ENCODE measurements around the gene MPP3.

MPP3 gene

DNA sequence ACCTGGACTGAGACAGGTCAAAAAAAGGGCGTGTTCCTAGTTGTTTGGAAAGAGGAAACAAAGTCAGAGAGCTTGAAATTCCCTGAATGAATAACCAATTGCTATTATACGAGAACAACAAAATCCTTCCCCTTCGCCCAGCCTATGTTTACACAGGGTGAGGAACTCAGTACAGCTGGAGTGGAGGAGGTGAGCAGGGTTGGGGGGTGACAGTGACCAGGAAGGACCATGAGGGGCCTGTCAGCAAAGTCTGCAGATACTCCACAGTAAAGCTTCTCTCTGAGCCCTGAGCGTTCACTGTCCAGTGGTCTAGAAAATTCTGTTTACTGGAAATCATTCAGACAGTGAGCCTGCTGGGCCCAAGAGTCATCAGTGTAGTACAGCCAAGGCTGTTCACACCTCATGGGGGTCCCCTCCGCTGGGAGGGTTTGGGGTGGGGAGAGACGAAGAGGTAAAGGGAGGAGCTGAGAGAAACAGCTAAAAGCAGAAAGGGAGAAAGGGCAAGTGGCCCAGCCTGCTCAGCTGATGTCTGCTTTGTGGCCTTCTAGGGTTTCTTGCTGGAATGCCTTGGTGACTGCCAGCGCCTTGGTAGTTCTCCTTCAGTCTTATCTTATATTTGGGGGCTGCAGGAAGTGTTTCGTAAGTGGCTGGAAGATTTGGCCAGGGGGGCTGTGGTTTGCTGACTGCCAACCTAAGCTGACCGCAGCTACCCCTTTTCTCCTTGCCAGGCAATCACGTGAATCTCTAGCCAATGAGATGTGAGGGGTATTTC is 59.9 kb downstream of the MPP3 start:
- no peak for DNase-seq (ENCODE audit: low spot score)

DNA sequence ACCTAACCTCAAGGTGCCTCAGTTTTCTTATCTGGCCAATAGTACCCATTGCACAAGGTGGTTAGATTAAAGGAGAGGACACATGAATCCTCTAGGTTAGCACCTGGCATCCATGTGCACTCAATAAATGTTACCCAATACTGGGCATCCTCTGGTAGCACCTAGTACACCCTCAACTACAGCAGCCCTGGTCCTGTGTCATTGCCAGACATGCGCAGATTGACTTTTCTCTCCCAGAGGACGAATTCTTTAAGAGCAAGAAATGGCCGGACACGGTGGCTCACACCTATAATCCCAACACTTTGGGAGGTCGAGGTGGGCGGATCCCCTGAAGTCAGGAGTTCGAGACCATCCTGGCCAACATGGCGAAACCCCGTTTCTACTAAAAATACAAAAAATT is 61.5 kb downstream of the MPP3 start:
- DNase-seq (ENCODE audit: low spot score) = no peak

DNA sequence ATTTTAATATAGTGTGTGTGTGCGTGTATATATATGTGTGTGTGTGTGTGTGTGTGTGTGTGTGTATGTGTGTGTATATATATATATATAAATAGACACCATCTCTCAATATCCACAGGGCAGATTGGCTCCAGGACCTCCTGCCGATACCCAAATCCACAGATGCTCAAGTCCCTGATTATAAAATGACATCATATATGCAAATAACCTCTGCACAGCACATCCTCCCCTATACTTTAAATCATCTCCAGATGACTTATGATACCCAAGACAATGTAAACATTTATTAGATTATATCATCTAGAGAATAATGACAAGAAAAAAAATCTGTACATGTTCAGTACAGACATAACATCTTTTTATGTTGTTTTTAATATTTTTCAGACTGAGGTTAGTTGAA is 62.0 kb downstream of the MPP3 start:
- DNase-seq (ENCODE audit: low spot score) = no peak

DNA sequence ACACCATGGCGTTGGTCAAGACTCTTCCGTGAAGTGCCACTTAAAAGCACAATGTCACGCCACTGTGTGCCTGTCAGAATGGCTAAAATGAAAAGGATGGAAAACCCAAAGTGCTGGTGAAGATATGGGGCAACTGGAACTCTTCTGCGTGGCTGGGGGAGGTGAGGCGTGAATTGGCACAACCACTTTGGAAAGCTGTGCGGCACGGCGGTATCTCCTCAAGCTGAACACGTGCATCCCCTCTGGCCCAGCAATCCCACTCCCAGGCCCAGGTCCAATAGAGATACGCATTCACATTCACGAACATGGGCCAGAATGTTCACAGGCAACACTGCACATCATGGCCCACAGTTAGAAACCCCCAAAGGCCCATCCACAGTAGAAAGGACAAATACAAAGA is 63.1 kb downstream of the MPP3 start:
- no peak for DNase-seq (ENCODE audit: low spot score)

DNA sequence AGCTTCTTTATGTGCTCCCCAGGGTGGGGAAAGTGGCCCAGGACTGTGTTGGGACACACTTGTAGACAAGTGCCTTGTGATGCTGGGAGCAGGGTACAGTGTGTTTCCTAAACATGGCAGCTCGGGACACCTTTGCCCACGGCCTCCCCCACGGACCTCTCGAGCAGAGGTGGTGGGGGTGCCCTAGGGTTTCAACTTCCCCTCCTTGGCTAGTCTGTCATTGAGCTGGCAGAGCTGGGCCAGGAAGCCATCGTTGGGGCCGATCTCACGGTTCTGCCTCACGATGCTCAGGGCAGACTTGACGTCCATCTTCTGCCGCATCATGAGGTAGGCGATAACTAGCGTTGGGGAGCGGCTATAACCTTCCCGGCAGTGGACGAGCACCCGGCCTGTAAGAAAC is 63.5 kb downstream of the MPP3 start:
- DNase-seq (ENCODE audit: low spot score) = no peak

GRCh38 chr17:43768943-43769342 is 64.0 kb downstream of the MPP3 start:
- no peak for DNase-seq (ENCODE audit: low spot score)

DNA sequence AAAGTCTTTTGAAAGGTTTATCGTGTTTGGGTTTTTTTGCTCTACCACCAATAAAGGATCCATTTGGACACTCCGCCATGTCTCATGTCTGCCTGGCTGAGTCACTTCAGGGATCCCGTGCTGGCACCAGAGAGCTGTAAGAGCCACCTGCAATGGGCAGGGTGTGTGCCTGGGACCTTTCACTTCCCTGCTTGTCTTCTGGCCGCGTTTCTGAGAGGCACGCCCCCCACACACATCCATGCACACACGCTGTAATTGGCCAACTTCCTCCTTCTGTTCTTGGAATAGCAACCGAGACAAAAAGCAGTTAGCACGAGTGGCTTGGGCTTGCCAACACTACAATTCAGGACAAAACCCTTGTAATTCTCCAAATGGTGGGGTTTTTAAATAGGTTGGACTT is 64.6 kb downstream of the MPP3 start:
- no peak for DNase-seq (ENCODE audit: low spot score)

GRCh38 chr17:43767713-43768059 is 65.3 kb downstream of the MPP3 start:
- DNase-seq (ENCODE audit: low spot score) = no peak

GRCh38 chr17:43767053-43767712 is 65.8 kb downstream of the MPP3 start:
- DNase-seq (ENCODE audit: low spot score) = no peak

DNA sequence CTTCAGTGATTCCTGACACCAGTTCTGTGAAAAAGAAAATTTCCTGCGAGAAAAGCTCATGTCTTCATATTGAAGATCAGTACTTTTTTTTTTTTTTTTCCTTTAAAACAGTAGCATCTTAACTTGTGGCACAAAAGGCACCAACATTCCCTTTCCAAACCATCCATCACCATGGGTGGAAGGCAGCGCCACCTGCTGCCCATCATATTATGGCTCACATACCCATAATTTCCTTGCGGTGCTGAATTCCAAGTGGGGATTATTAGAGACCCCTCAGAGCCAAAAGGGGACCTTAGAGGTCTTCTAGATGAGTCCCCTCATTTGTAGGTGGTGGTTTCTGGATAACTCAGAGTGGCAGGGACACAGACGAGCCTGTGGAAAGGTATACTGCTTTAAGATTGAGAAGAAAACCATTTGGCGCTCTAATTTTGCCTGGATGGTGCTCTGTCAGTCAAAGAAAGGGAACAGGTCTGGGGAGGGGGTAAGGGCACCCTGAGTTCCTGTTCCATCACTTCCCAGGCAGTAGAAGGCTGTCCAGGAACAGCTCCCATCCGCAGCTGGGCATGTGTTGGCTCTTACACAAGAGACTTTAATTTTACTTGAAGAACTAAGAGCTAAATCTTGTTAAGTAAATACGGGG is 66.4 kb downstream of the MPP3 start:
- DNase-seq (ENCODE audit: low spot score) = peak; percentile 74

- DNase-seq (ENCODE audit: low spot score) = peak; percentile 98
Measured at GRCh38 chr17:43760254-43760852, 72.6 kb downstream of the MPP3 start.

- DNase-seq (ENCODE audit: low spot score) = no peak
Measured at GRCh38 chr17:43759836-43760235, 73.1 kb downstream of the MPP3 start.

DNA sequence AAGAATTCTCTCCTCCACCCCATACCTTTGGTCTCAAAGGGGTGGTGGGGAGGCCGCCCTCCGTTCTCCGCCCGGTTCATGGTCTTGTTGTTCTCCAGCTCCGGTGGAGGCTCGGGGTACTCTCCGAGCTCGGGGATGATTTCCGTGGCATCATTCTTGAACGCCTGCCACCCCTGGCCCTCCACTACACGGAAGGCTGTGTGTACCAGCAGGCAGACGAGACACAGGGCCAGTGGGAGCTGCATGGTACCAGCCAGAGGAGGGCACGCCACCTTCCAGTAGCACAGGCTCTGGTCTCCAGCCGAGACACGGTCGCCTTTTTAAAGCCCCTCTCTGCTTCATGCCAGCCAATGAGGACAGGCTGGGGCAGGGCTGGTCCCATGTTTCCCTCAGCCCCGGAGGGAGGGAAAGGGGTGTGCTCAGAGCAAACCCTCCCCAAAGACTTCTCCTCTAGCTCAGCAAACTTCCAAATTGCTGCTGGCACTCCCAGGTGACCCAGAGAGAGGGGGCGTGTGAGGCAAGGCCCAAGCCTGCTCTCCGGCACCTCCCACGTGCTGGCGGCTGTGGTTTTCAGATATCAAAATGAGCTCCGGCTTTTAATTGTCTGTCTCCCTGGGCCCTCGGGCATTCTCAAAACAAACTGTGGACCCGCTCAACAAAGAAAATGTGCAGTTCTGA is 74.3 kb downstream of the MPP3 start, which contains the start of gene SOST:
Gene SOST (minus strand): TSS at position 295 of the 678 bp plus-strand sequence. CDS start 50 bp downstream, at position 245.
- no peak for DNase-seq (ENCODE audit: low spot score)

- no peak for DNase-seq (ENCODE audit: low spot score)
Measured at GRCh38 chr17:43758086-43758485, 74.9 kb downstream of the MPP3 start.

DNA sequence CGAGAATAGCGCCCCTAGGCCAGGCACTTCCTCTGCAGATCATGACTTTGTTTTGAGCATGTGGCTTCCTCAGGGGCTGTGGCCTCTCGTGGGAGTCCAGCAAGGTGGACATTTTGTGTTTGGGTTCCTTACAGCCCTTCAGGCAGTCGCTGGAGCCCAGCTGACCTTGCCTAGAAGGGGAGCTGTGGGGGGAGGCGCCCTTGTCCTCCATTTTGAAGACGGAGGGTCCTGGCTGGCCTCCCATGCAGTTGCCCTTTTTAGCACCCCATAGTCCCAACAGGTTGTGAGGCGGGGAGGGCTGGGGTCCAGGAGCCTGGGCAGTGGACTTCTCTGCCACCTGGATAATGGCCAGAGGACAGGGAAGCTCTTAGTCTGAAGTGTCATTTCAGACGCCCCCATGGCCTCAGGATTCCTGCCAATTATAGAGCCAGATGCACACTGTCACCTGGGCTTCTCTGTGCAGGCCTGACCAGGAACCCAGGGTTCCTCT is 75.7 kb downstream of the MPP3 start:
- DNase-seq (ENCODE audit: low spot score) = no peak

- DNase-seq (ENCODE audit: low spot score) = no peak
Measured at GRCh38 chr17:43756201-43756600, 76.7 kb downstream of the MPP3 start.

DNA sequence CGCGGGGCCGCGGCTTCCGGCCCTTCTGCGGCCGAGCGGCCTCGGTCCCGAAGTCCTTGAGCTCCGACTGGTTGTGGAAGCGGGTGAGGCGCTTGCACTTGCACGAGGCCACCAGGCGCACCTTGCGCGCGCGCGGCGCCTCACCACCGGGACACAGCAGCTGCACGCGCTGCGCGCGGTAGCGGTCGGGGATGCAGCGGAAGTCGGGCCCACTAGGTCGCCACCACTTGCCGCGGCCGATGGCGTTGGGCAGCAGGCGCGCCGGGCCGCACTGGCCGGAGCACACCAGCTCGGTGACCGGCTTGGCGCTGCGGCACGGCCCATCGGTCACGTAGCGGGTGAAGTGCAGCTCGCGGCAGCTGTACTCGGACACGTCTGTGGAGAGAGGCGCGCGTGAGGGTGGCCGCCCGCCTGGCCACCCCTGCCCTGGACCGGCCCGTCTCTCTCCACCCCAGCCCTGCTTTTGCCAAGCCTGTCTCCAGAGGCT is 77.5 kb downstream of the MPP3 start:
- no peak for DNase-seq (ENCODE audit: low spot score)

DNA sequence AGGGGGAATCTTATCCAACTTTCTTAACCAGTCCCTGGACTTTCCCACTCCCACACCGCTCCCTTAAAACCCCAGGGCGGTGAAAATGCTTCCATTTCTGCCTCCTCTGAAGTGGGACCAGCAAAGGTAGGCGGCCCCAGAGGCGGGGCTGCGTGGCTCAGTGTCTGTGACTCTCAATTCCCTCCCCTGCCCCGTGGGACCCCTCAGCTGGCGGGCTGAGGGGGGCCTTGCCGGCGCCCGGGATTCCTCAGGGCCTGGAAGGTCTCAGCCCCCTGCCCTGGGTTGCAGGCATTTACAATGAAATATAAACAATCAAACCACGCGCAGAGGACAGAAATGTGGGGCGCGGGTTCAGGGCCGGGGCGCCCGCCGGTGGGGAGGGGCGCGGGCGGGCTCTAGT is 78.0 kb downstream of the MPP3 start:
- DNase-seq (ENCODE audit: low spot score) = no peak

DNA sequence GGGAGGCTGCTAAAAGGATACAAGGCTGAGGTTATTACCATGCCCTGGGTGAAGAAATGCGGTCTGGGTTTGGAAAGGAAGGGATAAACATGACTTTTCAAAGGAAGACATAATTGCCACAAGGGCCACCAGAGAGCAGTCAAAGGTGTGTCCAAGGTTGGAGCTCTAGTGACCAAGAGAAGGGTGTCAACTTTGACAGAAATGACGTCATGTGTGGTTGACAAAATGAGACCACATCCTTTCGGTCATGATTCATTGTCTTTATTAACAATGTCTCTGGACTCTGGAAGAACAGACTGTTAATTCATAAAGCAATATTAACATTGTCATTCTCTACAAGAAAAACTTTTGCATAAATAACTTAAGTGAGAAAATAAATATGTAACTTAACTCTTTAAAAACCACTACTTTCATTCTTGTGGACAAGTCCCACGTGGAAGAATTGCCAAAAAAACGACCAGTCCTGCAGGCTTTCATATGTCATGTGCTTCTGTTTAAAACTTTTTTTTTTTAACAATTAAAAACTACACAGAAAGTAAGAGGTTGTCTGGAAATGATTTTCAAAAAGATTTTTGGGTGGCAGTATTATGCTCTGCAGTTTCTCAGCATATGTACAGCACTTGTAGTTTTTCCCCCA is 79.3 kb downstream of the MPP3 start:
- DNase-seq (ENCODE audit: low spot score) = no peak
